Mammary epithelial cell (primary cell): ENCODE measurements around the gene CDH24.

ENCODE experiments used
- EZH2 ChIP-seq: IDR thresholded peaks from 2 replicates; pipeline ENCODE4 v1.6.1; 2012; ENCODE audit warnings: low read length, inconsistent platforms, borderline replicate concordance
- TF ChIP-seq, protein P1 (sequence below), 2 donors: IDR thresholded peaks in 1 of 2; conservative IDR thresholded peaks in 1 of 2; 2 replicates each; pipeline ENCODE4 v1.5.1; 2011 to 2012; ENCODE audit warnings: inconsistent platforms in 2 of 2, low read length in 2 of 2, mild to moderate bottlenecking in 2 of 2, control low read depth in 1 of 2, low read depth in 1 of 2; ENCODE audit not compliant: insufficient read depth in 1 of 2; ENCODE audit errors: extremely low read depth in 1 of 2

DNA sequence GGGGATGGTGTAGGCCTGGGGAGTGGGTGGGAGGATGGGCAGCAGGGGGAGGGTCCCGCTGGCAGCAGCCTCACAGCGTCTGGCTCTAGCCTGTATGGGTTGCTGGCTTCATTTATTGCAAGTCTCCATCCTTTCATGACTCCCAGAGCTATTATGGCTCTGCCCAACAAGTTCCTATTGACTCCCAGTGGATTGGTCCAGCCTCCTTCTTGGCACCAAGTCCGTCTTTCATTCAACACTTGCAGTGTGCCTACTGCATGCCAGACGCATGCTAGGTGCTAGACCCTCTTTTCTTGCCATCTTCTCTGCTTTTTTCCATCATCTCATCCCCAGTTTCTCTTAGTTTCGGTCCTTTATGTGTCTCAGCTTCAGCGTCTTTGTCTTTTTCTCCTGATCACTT lies 14.2 kb downstream of the CDH24 start:
- TF ChIP-seq, protein P1, sequence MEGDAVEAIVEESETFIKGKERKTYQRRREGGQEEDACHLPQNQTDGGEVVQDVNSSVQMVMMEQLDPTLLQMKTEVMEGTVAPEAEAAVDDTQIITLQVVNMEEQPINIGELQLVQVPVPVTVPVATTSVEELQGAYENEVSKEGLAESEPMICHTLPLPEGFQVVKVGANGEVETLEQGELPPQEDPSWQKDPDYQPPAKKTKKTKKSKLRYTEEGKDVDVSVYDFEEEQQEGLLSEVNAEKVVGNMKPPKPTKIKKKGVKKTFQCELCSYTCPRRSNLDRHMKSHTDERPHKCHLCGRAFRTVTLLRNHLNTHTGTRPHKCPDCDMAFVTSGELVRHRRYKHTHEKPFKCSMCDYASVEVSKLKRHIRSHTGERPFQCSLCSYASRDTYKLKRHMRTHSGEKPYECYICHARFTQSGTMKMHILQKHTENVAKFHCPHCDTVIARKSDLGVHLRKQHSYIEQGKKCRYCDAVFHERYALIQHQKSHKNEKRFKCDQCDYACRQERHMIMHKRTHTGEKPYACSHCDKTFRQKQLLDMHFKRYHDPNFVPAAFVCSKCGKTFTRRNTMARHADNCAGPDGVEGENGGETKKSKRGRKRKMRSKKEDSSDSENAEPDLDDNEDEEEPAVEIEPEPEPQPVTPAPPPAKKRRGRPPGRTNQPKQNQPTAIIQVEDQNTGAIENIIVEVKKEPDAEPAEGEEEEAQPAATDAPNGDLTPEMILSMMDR (conservative IDR thresholded peaks at IDR 0.05 in 1 of 2, IDR thresholded peaks at IDR 0.05 in 1 of 2; ENCODE audit: extremely low read depth in 1 of 2, insufficient read depth in 1 of 2, low read depth in 1 of 2, low read length in 2 of 2) = no peak
- no peak for TF ChIP-seq EZH2
